K562 (cell line): ENCODE data around the gene TTC9B. TPM values are rescaled to one million over a fixed set of nuclear protein-coding genes. Genes with fewer than 3 reads are reported as not detected.

Source experiments
- BCOR ChIP-seq: fragments of 450-650 bp; IDR thresholded peaks from 2 replicates; pipeline ENCODE4 v1.6.1; 2016
- BRD9 ChIP-seq: fragments of 450-650 bp; IDR thresholded peaks from 2 replicates; pipeline ENCODE4 v1.6.1; 2018; ENCODE audit warnings: low read depth; ENCODE audit not compliant: partially characterized antibody
- CBFB ChIP-seq: sonication (generic); formaldehyde crosslinking; IDR thresholded peaks from 2 replicates; pipeline ENCODE4 v1.4.0; 2020; ENCODE audit warnings: mild to moderate bottlenecking, missing genetic modification reagents
- CBX1 ChIP-seq: sonication (generic); IDR thresholded peaks from 2 replicates; pipeline ENCODE4 v1.6.1; 2016; ENCODE audit warnings: antibody characterized with exemption, low read depth, mild to moderate bottlenecking
- GTF2A2 ChIP-seq: IDR thresholded peaks from 2 replicates; pipeline ENCODE4 v1.6.1; 2016; ENCODE audit warnings: mild to moderate bottlenecking, missing genetic modification characterization, missing compliant biosample characterization
- HDAC3 ChIP-seq: fragments of 450-650 bp; IDR thresholded peaks from 2 replicates; pipeline ENCODE4 v1.6.1; 2018; ENCODE audit warnings: borderline replicate concordance, mild to moderate bottlenecking, moderate library complexity; ENCODE audit not compliant: partially characterized antibody
- ILK ChIP-seq: fragments of 450-650 bp; IDR thresholded peaks from 2 replicates; pipeline ENCODE4 v1.6.1; 2016; ENCODE audit warnings: missing genetic modification characterization, low read depth, mild to moderate bottlenecking, missing compliant biosample characterization, moderate library complexity, borderline replicate concordance
- IRF2 ChIP-seq: sonication (generic); formaldehyde crosslinking; IDR thresholded peaks from 2 replicates; pipeline ENCODE4 v1.8.1; 2022; ENCODE audit warnings: mild to moderate bottlenecking, missing genetic modification reagents
- MED1 ChIP-seq: sonication (generic); formaldehyde crosslinking; IDR thresholded peaks from 2 replicates; pipeline ENCODE4 v1.8.1; 2023; ENCODE audit warnings: missing genetic modification reagents, borderline replicate concordance
- MTA3 ChIP-seq: fragments of 450-650 bp; formaldehyde crosslinking; IDR thresholded peaks from 2 replicates; pipeline ENCODE4 v1.6.1; 2017; ENCODE audit warnings: mild to moderate bottlenecking, borderline replicate concordance
- NFIC ChIP-seq: fragments of 450-650 bp; IDR thresholded peaks from 2 replicates; pipeline ENCODE4 v1.6.1; 2017; ENCODE audit warnings: mild to moderate bottlenecking, inconsistent platforms
- NRF1 ChIP-seq, 2 experiments: fragments of 450-650 bp; IDR thresholded peaks in 1 of 2; conservative IDR thresholded peaks in 1 of 2; 2 replicates each; pipeline ENCODE4 v1.6.1; 2014; ENCODE audit warnings: mild to moderate bottlenecking in 2 of 2
- RCOR1 ChIP-seq, 2 experiments: IDR thresholded peaks; 2 replicates each; pipeline ENCODE4 v1.6.1; 2012; ENCODE audit warnings: low read depth in 2 of 2, low read length in 2 of 2, borderline replicate concordance in 1 of 2, improper control_type of control experiment in 1 of 2
- SMARCC2 ChIP-seq: fragments of 450-650 bp; IDR thresholded peaks from 2 replicates; pipeline ENCODE4 v1.6.1; 2017; ENCODE audit warnings: antibody characterized with exemption, moderate library complexity, mild to moderate bottlenecking, low read depth
- STAT5A ChIP-seq: IDR thresholded peaks from 2 replicates; pipeline ENCODE4 v1.6.1; 2012; ENCODE audit warnings: low read length, inconsistent platforms, borderline replicate concordance
- TEAD4 ChIP-seq, 2 experiments: sonication (generic) in 1 of 2; formaldehyde crosslinking in 1 of 2; IDR thresholded peaks; 2 replicates each; pipeline versions ENCODE4 v1.6.1 to v1.8.0; 2012 to 2022; ENCODE audit warnings: borderline replicate concordance in 1 of 2, inconsistent platforms in 1 of 2, low read length in 1 of 2, mild to moderate bottlenecking in 1 of 2, missing genetic modification reagents in 1 of 2
- TSC22D4 ChIP-seq: fragments of 450-650 bp; IDR thresholded peaks from 2 replicates; pipeline ENCODE4 v1.6.1; 2016; ENCODE audit warnings: missing genetic modification characterization, missing biosample characterization, control low read depth
- ZFP30 ChIP-seq: fragments of 250-450 bp; sonication (Bioruptor Pico); IDR thresholded peaks from 2 replicates; pipeline ENCODE4 v1.8.0; 2022; ENCODE audit warnings: moderate library complexity, mild to moderate bottlenecking, inconsistent platforms, borderline replicate concordance
- ZFX ChIP-seq: sonication (generic); formaldehyde crosslinking; IDR thresholded peaks from 2 replicates; pipeline ENCODE4 v1.8.0; 2022; ENCODE audit warnings: mild to moderate bottlenecking, missing genetic modification reagents, moderate library complexity
- ZNF124 ChIP-seq: sonication (generic); formaldehyde crosslinking; IDR thresholded peaks from 2 replicates; pipeline ENCODE4 v1.8.1; 2022; ENCODE audit warnings: missing genetic modification reagents
- ZNF3 ChIP-seq: fragments of 250-450 bp; sonication (Bioruptor Pico); IDR thresholded peaks from 2 replicates; pipeline ENCODE4 v1.5.0; 2021; ENCODE audit warnings: mild to moderate bottlenecking, moderate library complexity
- ZNF445 ChIP-seq: fragments of 250-450 bp; sonication (Bioruptor Pico); IDR thresholded peaks from 2 replicates; pipeline ENCODE4 v1.4.0; 2020; ENCODE audit warnings: low read depth, mild to moderate bottlenecking, moderate library complexity
- ZNF707 ChIP-seq: fragments of 250-450 bp; sonication (Bioruptor Pico); conservative IDR thresholded peaks from 2 replicates; pipeline ENCODE4 v1.8.0; 2022; ENCODE audit warnings: inconsistent platforms, mild to moderate bottlenecking, moderate library complexity
- polyA plus RNA-seq, 8 experiments: library from polyadenylated mRNA; depleted of rRNA in 4 of 8; stranded (reverse) in 5 of 8; unstranded in 3 of 8; fragments of >200 nt; fragmentation: Nextera tagmentation in 2 of 8; fragmentation: Illumina TruSeq in 1 of 8; extraction: Ambion mirVana in 2 of 8; extraction: Trizol in 1 of 8; gene quantifications; 2 replicates each; pipeline versions ENCODE4 v1.2.1 to v1.2.3, GENCODE V29; 2011 to 2014; ENCODE audit warnings: inconsistent platforms in 1 of 8, missing spikeins in 1 of 8
- total RNA-seq, 7 experiments: library from RNA; depleted of rRNA in 6 of 7; stranded (reverse); fragments of >200 nt in 6 of 7; fragmentation: Illumina TruSeq in 2 of 7; extraction: Trizol in 2 of 7; gene quantifications; 2 replicates each; pipeline versions ENCODE4 v1.2.1 to v1.2.3, GENCODE V29; 2011 to 2021; ENCODE audit warnings: low replicate concordance in 1 of 7
- TF ChIP-seq, protein P1 (sequence below): fragments of 250-450 bp; sonication (Bioruptor Pico); IDR thresholded peaks from 2 replicates; pipeline ENCODE4 v1.5.0; 2020; ENCODE audit warnings: mild to moderate bottlenecking, borderline replicate concordance
- TF ChIP-seq, protein P2 (sequence below): fragments of 250-450 bp; sonication (Bioruptor Pico); IDR thresholded peaks from 2 replicates; pipeline ENCODE4 v1.4.0; 2020; ENCODE audit warnings: mild to moderate bottlenecking, moderate library complexity, borderline replicate concordance

The TTC9B gene
- total and polyA plus RNA-seq, 9 of the 15 experiments (the other 6 are each of a cell fraction or from before 2014, with no cell fraction given), result 0.06 to 0.14 TPM; not detected in 7

DNA sequence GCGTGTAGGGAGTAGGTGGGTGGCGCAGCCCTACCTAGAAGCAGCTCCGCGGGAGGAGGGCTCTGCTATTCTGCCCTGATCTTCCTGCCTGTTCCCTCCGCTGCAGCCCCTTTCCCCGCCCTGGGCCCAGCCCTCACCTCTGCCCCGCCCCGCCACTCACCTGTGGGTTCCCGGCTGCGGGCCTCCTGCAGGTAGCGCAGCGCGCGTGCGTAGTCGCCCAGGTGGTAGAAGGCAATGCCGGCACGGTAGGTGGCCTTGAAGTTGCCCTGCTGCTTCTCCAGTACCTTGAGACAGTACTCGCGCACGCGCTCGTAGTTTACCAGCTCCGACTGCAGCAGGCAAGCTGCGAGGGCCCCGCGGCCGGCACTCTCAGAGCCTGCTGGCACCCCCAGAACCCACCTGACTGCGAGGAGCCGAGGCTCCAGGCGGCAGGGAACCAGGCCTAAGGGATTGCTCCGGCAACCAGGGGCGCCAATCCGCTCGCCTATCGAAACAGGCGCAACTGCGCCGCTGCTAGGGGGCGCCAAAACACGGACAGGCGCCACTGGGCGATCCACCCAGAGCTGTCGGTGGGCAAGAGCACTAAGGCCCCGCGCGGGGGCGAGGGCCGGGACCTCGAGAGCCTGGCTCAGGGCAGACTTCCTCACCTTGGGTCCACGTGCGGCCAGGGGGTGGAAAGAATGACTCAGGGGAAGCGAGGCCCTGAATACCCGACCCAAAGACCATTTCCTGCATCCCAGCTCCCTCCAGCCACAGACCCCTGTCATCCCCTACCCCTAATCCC, 965 bp downstream of the TTC9B start (continued):
- TF ChIP-seq BRD9, result no peak
- TF ChIP-seq STAT5A, result no peak
- TF ChIP-seq, protein P1, sequence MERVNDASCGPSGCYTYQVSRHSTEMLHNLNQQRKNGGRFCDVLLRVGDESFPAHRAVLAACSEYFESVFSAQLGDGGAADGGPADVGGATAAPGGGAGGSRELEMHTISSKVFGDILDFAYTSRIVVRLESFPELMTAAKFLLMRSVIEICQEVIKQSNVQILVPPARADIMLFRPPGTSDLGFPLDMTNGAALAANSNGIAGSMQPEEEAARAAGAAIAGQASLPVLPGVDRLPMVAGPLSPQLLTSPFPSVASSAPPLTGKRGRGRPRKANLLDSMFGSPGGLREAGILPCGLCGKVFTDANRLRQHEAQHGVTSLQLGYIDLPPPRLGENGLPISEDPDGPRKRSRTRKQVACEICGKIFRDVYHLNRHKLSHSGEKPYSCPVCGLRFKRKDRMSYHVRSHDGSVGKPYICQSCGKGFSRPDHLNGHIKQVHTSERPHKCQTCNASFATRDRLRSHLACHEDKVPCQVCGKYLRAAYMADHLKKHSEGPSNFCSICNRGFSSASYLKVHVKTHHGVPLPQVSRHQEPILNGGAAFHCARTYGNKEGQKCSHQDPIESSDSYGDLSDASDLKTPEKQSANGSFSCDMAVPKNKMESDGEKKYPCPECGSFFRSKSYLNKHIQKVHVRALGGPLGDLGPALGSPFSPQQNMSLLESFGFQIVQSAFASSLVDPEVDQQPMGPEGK (CRISPR knock-in tag), result no peak
- no peak for TF ChIP-seq CBFB
- TF ChIP-seq ZNF3 (CRISPR knock-in tag), result no peak
- no peak for TF ChIP-seq TSC22D4 (tag)
- TF ChIP-seq, protein P2, sequence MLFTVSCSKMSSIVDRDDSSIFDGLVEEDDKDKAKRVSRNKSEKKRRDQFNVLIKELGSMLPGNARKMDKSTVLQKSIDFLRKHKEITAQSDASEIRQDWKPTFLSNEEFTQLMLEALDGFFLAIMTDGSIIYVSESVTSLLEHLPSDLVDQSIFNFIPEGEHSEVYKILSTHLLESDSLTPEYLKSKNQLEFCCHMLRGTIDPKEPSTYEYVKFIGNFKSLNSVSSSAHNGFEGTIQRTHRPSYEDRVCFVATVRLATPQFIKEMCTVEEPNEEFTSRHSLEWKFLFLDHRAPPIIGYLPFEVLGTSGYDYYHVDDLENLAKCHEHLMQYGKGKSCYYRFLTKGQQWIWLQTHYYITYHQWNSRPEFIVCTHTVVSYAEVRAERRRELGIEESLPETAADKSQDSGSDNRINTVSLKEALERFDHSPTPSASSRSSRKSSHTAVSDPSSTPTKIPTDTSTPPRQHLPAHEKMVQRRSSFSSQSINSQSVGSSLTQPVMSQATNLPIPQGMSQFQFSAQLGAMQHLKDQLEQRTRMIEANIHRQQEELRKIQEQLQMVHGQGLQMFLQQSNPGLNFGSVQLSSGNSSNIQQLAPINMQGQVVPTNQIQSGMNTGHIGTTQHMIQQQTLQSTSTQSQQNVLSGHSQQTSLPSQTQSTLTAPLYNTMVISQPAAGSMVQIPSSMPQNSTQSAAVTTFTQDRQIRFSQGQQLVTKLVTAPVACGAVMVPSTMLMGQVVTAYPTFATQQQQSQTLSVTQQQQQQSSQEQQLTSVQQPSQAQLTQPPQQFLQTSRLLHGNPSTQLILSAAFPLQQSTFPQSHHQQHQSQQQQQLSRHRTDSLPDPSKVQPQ, result no peak
- no peak for TF ChIP-seq ZFP30 (CRISPR knock-in tag)
- no peak for TF ChIP-seq SMARCC2
- TF ChIP-seq ZNF707 (CRISPR knock-in tag), result no peak
- TF ChIP-seq CBX1, result no peak
- 0 out of 2 replicates have a peak, but pooled peaks have one; percentile 54 for TF ChIP-seq ZNF124 (CRISPR knock-in tag)
- peak; percentile 47 to 55; a peak in 3 of 4 replicates for TF ChIP-seq NRF1 (conservative IDR thresholded peaks at IDR 0.05 in 1 of 2, IDR thresholded peaks at IDR 0.05 in 1 of 2)
- no peak for TF ChIP-seq HDAC3
- TF ChIP-seq TEAD4 (IDR thresholded peaks at IDR 0.05; ENCODE audit: low read length), result no peak
- TF ChIP-seq TEAD4 (CRISPR knock-in tag; IDR thresholded peaks at IDR 0.05; ENCODE audit: borderline replicate concordance), result no peak
- no peak for TF ChIP-seq IRF2 (CRISPR knock-in tag)
- TF ChIP-seq ZNF445 (CRISPR knock-in tag), result no peak
- no peak for TF ChIP-seq GTF2A2 (tag)
- TF ChIP-seq MED1, result no peak
- TF ChIP-seq NFIC, result peak; percentile 36; the same call in 1 of the 2 replicates
- no peak for TF ChIP-seq ILK (tag)
- peak; percentile 41 for TF ChIP-seq ZFX (CRISPR knock-in tag)
- peak in 1 of 2 experiments; percentile 57; a peak in 1 of 4 replicates for TF ChIP-seq RCOR1 (IDR thresholded peaks at IDR 0.05; ENCODE audit: borderline replicate concordance in 1 of 2, low read depth in 2 of 2, low read length in 2 of 2)
- TF ChIP-seq BCOR, result no peak
- TF ChIP-seq MTA3, result peak; percentile 62; the same call in 1 of the 2 replicates
